Lower lobe of right lung (tissue), 2 donors: ENCODE results near the gene WWP2. TPM values are rescaled to one million over a fixed set of nuclear protein-coding genes. Genes with fewer than 3 reads are reported as not detected.
"Not testable (repeated sequence)": the region's sequence is repeated elsewhere in the genome, so short reads cannot be mapped to it uniquely, and the experiment has no call there.

Experiments
- ATAC-seq, 2 donors: fragments of 200-7000 bp; cut with Tn5 transposase; one replicate each; pipeline ENCODE4 v1.9.1; 2020 to 2022; ENCODE audit warnings: mild to moderate bottlenecking in 2 of 2, moderate library complexity in 2 of 2
- DNase-seq: peaks from one replicate; pipeline ENCODE4 v3.0.0-alpha.2; 2020
- H3K27ac ChIP-seq: fragments of 200-600 bp; one replicate; pipeline ENCODE4 v1.8.0; 2022
- H3K27me3 ChIP-seq: fragments of 200-600 bp; one replicate; pipeline ENCODE4 v1.8.0; 2022; ENCODE audit warnings: low read depth
- H3K36me3 ChIP-seq: fragments of 200-600 bp; one replicate; pipeline ENCODE4 v1.8.0; 2022; ENCODE audit warnings: mild to moderate bottlenecking
- H3K4me1 ChIP-seq: fragments of 200-600 bp; one replicate; pipeline ENCODE4 v1.8.0; 2022
- H3K4me3 ChIP-seq: fragments of 200-600 bp; one replicate; pipeline ENCODE4 v1.8.0; 2022; ENCODE audit warnings: mild to moderate bottlenecking
- H3K9me3 ChIP-seq: fragments of 200-600 bp; one replicate; pipeline ENCODE4 v1.8.0; 2022
- CTCF ChIP-seq: fragments of 200-600 bp; IDR thresholded peaks from one replicate; pipeline ENCODE4 v1.8.0; 2022; ENCODE audit warnings: antibody characterized with exemption, mild to moderate bottlenecking
- intact Hi-C: fragments of 100-400 bp; cut with DNase I; formaldehyde crosslinking; loops from one replicate; pipeline ENCODE4 v1.11.0; 2022
- total RNA-seq: library from RNA; stranded (reverse); fragmentation: NEBNext Ultra II Directional; extraction: Animal tissue kit (Norgen Biotek cat#: 25700); gene quantifications from one replicate; pipeline ENCODE4 v1.2.1, GENCODE V29; 2021
- donor health status: DM: no; HTN: yes; CAD: no; lungs with severe emphysema.

The WWP2 gene
- total RNA-seq, 1 donor from 2014 or later = 83.7 TPM

- no peaks in the 10 kb centered on the region for H3K36me3 ChIP-seq
- intact Hi-C loops = no loop called here
- DNase-seq (peak; percentile 82), ATAC-seq (peak in 1 of 2 donors; percentile 45)
- H3K4me1 ChIP-seq = peaks cover 30% of the 10 kb centered on the region
- TF ChIP-seq CTCF = no peak
- no peaks in the 10 kb centered on the region for H3K27me3 ChIP-seq
- H3K4me3 ChIP-seq = peak overlapping the region; percentile 71
- no peaks in the 10 kb centered on the region for H3K9me3 ChIP-seq
- peak overlapping the region; percentile 81 for H3K27ac ChIP-seq
Measured at GRCh38 chr16:69727916-69728270, 34.2 kb upstream of the WWP2 start.

GRCh38 chr16:69729030-69729429 is 33.1 kb upstream of the WWP2 start:
- H3K27me3 ChIP-seq = not testable (repeated sequence)

GRCh38 chr16:69731280-69731679 is 30.9 kb upstream of the WWP2 start:
- H3K4me1 ChIP-seq = peaks cover 19% of the 10 kb centered on the region
- ATAC-seq, DNase-seq, H3K4me3 ChIP-seq, H3K27ac ChIP-seq, H3K36me3 ChIP-seq, H3K27me3 ChIP-seq, intact Hi-C loops, H3K9me3 ChIP-seq: not testable (repeated sequence)

More at GRCh38 chr16:69729030-69729429, 33.1 kb upstream of the WWP2 start:
- DNase-seq, H3K4me3 ChIP-seq, ATAC-seq, H3K27ac ChIP-seq, H3K36me3 ChIP-seq, intact Hi-C loops, H3K9me3 ChIP-seq: not testable (repeated sequence)
- H3K4me1 ChIP-seq = peaks cover 30% of the 10 kb centered on the region

GRCh38 chr16:69732101-69732500 is 30.0 kb upstream of the WWP2 start:
- Histone ChIP-seq H3K27ac (no peak overlapping the region), H3K4me3 (no peak overlapping the region), H3K36me3 (no peaks in the 10 kb centered on the region), H3K9me3 (no peaks in the 10 kb centered on the region), H3K4me1 (peaks cover 14% of the 10 kb centered on the region), H3K27me3 (no peaks in the 10 kb centered on the region)
- no peak for DNase-seq
- TF ChIP-seq CTCF = no peak
- no peak for ATAC-seq
- intact Hi-C loops = no loop called here

- Histone ChIP-seq H3K27me3 (no peaks in the 10 kb centered on the region), H3K27ac (peak overlapping the region; percentile 36), H3K36me3 (peaks cover 68% of the 10 kb centered on the region), H3K4me1 (peaks cover 5% of the 10 kb centered on the region), H3K9me3 (no peaks in the 10 kb centered on the region), H3K4me3 (no peak overlapping the region)
- ATAC-seq (peak in 1 of 2 donors; percentile 14), DNase-seq (no peak)
- TF ChIP-seq CTCF = no peak
- intact Hi-C loops = no loop called here
Measured at GRCh38 chr16:69741519-69741918, 20.6 kb upstream of the WWP2 start.

GRCh38 chr16:69741951-69742904 is 19.9 kb upstream of the WWP2 start:
- H3K36me3 ChIP-seq = peaks cover 75% of the 10 kb centered on the region
- TF ChIP-seq CTCF = no peak
- intact Hi-C loops = no loop called here

More at GRCh38 chr16:69741951-69742904, 19.9 kb upstream of the WWP2 start:
- peak overlapping the region; percentile 36 for H3K27ac ChIP-seq
- peak; percentile 74 for DNase-seq
- no peaks in the 10 kb centered on the region for H3K27me3 ChIP-seq
- no peaks in the 10 kb centered on the region for H3K9me3 ChIP-seq
- H3K4me1 ChIP-seq = peaks cover 5% of the 10 kb centered on the region
- H3K4me3 ChIP-seq = no peak overlapping the region
- ATAC-seq = peak; percentile 33 to 39
